HEK293T (cell line): Measurements from ENCODE around the gene PLEKHD1.

Experiments
- CTCF ChIA-PET: fragments of 350-600 bp; formaldehyde crosslinking; extraction: SDS; loops from one replicate; lab custom pipeline; 2021; ENCODE audit warnings: antibody characterized with exemption, inconsistent platforms; lab: Yijun Ruan, JAX
- POLR2A ChIA-PET: fragments of 350-600 bp; formaldehyde crosslinking; extraction: SDS; loops from one replicate; lab custom pipeline; 2020; ENCODE audit warnings: antibody characterized with exemption, inconsistent platforms; lab: Yijun Ruan, JAX
- DNase-seq: peaks from one replicate; pipeline ENCODE4 v3.0.0; 2012; ENCODE audit warnings: mixed read lengths; ENCODE audit errors: extremely low spot score
- ARNT ChIP-seq: fragments of 450-650 bp; IDR thresholded peaks from 2 replicates; pipeline ENCODE4 v1.6.1; 2017; ENCODE audit warnings: mild to moderate bottlenecking
- BHLHE40 ChIP-seq: fragments of 450-650 bp; IDR thresholded peaks from 2 replicates; pipeline ENCODE4 v1.6.1; 2016; ENCODE audit warnings: mild to moderate bottlenecking, moderate library complexity, borderline replicate concordance
- CTBP1 ChIP-seq: fragments of 450-650 bp; IDR thresholded peaks from 2 replicates; pipeline ENCODE4 v1.6.1; 2016; ENCODE audit warnings: borderline replicate concordance
- ELF4 ChIP-seq: fragments of 450-650 bp; IDR thresholded peaks from 2 replicates; pipeline ENCODE4 v1.6.1; 2017; ENCODE audit warnings: antibody characterized with exemption
- FOXA1 ChIP-seq: fragments of 450-650 bp; IDR thresholded peaks from 2 replicates; pipeline ENCODE4 v1.6.1; 2016; ENCODE audit warnings: mild to moderate bottlenecking
- FOXK2 ChIP-seq: fragments of 450-650 bp; IDR thresholded peaks from 2 replicates; pipeline ENCODE4 v1.6.1; 2016; ENCODE audit warnings: mild to moderate bottlenecking
- FOXM1 ChIP-seq: fragments of 450-650 bp; IDR thresholded peaks from 2 replicates; pipeline ENCODE4 v1.6.1; 2017; ENCODE audit warnings: mild to moderate bottlenecking, borderline replicate concordance
- HDGF ChIP-seq: fragments of 450-650 bp; IDR thresholded peaks from 2 replicates; pipeline ENCODE4 v1.6.1; 2017; ENCODE audit warnings: antibody characterized with exemption, borderline replicate concordance
- L3MBTL2 ChIP-seq: fragments of 450-650 bp; conservative IDR thresholded peaks from 2 replicates; pipeline ENCODE4 v1.6.1; 2016; ENCODE audit warnings: mild to moderate bottlenecking
- LEF1 ChIP-seq: fragments of 450-650 bp; IDR thresholded peaks from 2 replicates; pipeline ENCODE4 v1.6.1; 2017; ENCODE audit warnings: mild to moderate bottlenecking, borderline replicate concordance
- NFRKB ChIP-seq: fragments of 450-650 bp; IDR thresholded peaks from 2 replicates; pipeline ENCODE4 v1.6.1; 2016; ENCODE audit warnings: mild to moderate bottlenecking, moderate library complexity
- SP1 ChIP-seq: fragments of 450-650 bp; IDR thresholded peaks from 2 replicates; pipeline ENCODE4 v1.6.1; 2017
- SUZ12 ChIP-seq: fragments of 450-650 bp; IDR thresholded peaks from 2 replicates; pipeline ENCODE4 v1.6.1; 2016; ENCODE audit warnings: mild to moderate bottlenecking
- TARDBP ChIP-seq: fragments of 450-650 bp; IDR thresholded peaks from 2 replicates; pipeline ENCODE4 v1.6.1; 2016
- ZNF384 ChIP-seq: fragments of 450-650 bp; IDR thresholded peaks from 2 replicates; pipeline ENCODE4 v1.6.1; 2016
- TF ChIP-seq, protein P1 (sequence below): fragments of 450-650 bp; IDR thresholded peaks from 2 replicates; pipeline ENCODE4 v1.6.1; 2016

The PLEKHD1 gene

DNA sequence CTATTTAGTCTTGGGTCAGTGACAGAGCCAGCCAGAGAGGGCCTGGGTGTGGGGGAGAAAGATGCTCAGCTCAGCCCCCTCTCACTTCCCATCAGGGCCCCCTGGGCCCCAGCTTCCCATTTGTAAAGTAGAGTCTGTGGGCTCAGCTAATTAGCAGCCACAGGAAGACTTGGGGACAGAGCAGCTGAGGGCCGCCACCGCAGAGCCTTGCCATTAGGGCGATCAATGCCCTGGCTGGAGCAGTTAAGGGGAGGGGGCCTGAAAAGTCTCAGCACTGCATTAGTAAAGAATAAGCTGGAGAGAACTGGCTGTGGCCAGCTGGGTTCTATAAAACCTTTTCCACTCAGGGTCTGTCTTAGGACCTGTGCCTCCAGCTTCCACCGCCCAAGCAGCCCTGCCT lies 2.7 kb downstream of the PLEKHD1 start:
- TF ChIP-seq HDGF (no peak), NFRKB (no peak), BHLHE40 (no peak)
- no peak for DNase-seq
- CTCF ChIA-PET: interaction anchor here (0.5 kb wide), 1 partner anchor 28 kb away, joined by 4 read pairs; no protein-coding TSS in a partner anchor
- POLR2A ChIA-PET: interaction anchor here (1.1 kb wide), 1 partner anchor 13 kb away, joined by 3 read pairs; no protein-coding TSS in a partner anchor

GRCh38 chr14:69487771-69488170 lies 3.2 kb downstream of the PLEKHD1 start:
- ChIA-PET POLR2A (interaction anchor here (1.1 kb wide), 1 partner anchor 13 kb away, joined by 3 read pairs; no protein-coding TSS in a partner anchor), CTCF (interaction anchor here (0.5 kb wide), 1 partner anchor 29 kb away, joined by 4 read pairs; no protein-coding TSS in a partner anchor)
- TF ChIP-seq FOXA1 (no peak), BHLHE40 (no peak), LEF1 (no peak), SP1 (no peak)
- TF ChIP-seq, protein P1, sequence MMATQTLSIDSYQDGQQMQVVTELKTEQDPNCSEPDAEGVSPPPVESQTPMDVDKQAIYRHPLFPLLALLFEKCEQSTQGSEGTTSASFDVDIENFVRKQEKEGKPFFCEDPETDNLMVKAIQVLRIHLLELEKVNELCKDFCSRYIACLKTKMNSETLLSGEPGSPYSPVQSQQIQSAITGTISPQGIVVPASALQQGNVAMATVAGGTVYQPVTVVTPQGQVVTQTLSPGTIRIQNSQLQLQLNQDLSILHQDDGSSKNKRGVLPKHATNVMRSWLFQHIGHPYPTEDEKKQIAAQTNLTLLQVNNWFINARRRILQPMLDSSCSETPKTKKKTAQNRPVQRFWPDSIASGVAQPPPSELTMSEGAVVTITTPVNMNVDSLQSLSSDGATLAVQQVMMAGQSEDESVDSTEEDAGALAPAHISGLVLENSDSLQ: no peak
- no peak for DNase-seq

DNA sequence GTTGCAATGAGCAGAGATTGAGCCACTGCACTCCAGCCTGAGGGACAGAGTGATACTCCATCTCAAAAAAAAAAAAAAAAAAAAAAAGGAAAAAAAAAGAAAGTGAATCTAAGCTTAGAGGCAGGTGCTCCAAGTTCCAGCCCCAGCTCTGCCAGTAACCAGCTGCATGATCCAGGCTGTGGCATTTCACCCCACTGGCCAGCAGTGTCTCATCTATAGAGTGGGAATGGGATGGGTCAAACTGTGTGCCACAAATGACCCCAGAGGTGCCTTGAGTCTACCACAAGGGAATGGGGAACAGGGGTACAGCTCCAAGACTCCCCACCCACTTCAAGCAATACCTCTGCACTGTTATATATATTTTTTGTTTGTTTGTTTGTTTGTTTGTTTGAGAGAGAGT lies 5.0 kb downstream of the PLEKHD1 start:
- DNase-seq: no peak

DNA sequence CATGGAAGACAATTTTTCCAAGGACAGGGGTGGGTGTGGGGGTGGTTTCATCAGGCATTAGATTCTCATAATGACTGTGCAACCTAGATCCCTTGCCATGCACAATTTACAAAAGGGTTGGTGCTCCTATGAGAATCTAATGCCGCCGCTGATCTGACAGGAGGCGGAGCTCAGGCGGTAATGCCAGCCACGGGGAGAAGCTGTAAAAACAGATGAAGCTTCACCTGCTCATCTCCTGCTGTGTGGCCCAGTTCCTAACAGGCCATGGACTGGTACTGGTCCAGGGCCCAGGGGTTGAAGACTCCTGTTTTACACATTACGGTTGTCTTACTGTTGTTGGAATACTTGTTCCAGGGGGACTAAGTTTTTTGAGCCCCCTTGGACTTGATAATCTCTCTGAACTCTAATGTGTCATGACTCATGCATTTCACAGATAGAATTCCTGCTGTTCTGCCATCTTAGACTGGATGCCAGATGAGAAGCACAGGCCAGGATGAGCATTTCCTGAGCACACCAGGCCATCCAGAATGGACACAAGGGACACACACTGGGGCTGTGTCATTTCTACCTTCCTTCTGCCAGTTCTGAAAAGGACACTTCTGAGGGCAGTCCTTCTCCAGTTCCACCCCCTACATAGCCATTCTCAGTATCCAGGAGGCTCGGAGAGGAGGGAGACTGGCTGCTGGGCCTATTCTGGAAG lies 5.8 kb downstream of the PLEKHD1 start:
- no peak for DNase-seq
- TF ChIP-seq FOXK2 (no peak), FOXM1 (no peak), ELF4 (no peak), SP1 (no peak), LEF1 (no peak), TARDBP (no peak), BHLHE40 (no peak), CTBP1 (no peak), ZNF384 (no peak), NFRKB (no peak), HDGF (no peak), L3MBTL2 (no peak), FOXA1 (no peak), SUZ12 (no peak), ARNT (no peak)
- TF ChIP-seq, protein P1: no peak
- ChIA-PET CTCF (no interaction called here), POLR2A (interaction anchor here (0.6 kb wide), 1 partner anchor 10 kb away, joined by 3 read pairs; no protein-coding TSS in a partner anchor)

More for the DNA sequence above, 5.0 kb downstream of the PLEKHD1 start:
- TF ChIP-seq BHLHE40: no peak
- no peak for TF ChIP-seq SUZ12
- TF ChIP-seq LEF1: no peak
- TF ChIP-seq ELF4: no peak
- no peak for TF ChIP-seq FOXM1
- no peak for TF ChIP-seq FOXK2
- ChIA-PET CTCF (no interaction called here), POLR2A (no interaction called here)

- CTCF ChIA-PET: interaction anchor here (0.5 kb wide), 1 partner anchor 13 kb away, joined by 10 read pairs; no protein-coding TSS in a partner anchor
- POLR2A ChIA-PET: no interaction called here
- TF ChIP-seq TARDBP (no peak), CTBP1 (no peak), LEF1 (no peak), FOXK2 (no peak), FOXM1 (no peak), ZNF384 (no peak)
- TF ChIP-seq, protein P1: no peak
- no peak for DNase-seq
Observed at GRCh38 chr14:69491193-69491592, 6.7 kb downstream of the PLEKHD1 start.

DNA sequence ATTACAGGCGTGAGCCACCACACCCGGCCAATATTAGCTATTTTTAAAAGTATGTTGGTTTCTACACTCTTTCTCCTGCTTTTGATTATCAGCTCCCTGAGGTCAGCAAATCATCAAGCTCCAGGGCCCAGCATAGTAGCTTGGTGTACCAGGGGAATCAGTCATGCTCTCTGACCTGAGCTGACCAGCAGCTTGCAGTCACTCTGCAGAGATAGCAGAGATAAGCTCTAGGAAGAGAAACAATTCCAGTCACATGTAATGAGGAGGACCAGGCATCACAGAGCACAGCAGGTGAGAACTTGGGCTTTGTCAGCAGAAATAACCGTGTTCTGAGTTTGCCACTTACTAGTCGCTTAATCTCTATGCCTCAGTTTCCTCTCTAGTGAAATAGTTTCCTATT lies 8.5 kb downstream of the PLEKHD1 start:
- POLR2A ChIA-PET: no interaction called here
- CTCF ChIA-PET: interaction anchor here (0.6 to 1.0 kb wide), 3 partner anchors 11 to 279 kb away, joined by 3 to 5 read pairs (median 3); no protein-coding TSS in a partner anchor
- TF ChIP-seq ELF4 (no peak), HDGF (no peak), LEF1 (no peak), ZNF384 (no peak), L3MBTL2 (no peak), SUZ12 (no peak), ARNT (no peak), FOXK2 (no peak), BHLHE40 (no peak), NFRKB (no peak)
- DNase-seq: no peak
